ENCODE data around the gene ZNF750. TPM values are rescaled to one million over a fixed set of nuclear protein-coding genes. Genes with fewer than 3 reads are reported as not detected.

ZNF750 gene
- total and polyA plus RNA-seq, 4 donors = 0.02 to 0.08 TPM; not detected in 2

DNA sequence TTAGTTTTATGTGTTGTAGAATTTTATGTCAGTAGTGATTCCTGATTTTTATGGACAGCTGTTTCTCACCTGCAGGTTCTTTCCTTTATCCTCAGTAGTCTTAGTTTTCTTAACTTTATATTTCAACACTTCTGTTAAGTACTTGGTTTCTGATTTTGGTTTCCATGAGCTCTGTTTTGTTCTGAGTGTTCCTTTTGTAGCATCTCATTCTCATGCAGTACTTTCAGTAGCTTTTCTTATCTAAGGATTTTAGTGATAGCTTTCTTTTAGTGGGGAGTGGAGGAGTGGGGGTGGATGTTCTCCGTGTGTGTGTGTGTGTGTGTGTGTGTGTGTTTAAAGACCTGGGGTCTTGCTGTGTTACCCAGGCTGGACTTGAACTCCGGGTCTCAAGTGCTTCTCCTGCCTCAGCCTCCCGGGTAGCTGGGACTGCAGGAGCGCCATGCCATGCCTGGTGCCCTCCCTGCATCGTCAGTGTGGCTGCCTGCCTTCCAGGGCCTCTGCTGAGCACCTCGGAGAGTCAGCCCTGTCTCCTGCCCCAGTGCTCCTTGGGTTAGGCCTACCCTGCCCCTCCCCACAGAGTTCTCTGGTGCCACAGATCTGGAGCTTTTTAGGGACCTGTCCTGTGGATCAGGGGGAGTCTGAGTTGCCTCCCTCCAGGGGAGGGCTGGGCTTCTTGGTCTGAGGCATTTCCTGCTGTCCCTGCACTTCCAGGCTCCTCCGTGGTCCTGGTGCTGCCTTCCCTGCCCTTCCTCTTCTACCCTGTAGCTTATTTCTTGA, 4.3 kb upstream of the ZNF750 start:
- Histone ChIP-seq H3K9me3 (ENCODE audit: control insufficient read depth in 4 of 4, low read length in 3 of 4) (no peaks in the 10 kb centered on the region), H3K9ac (ENCODE audit: low read depth in 1 of 2, low read length in 2 of 2) (no peak overlapping the region), H3K36me3 (ENCODE audit: control insufficient read depth in 4 of 4, insufficient read depth in 3 of 4, low read depth in 1 of 4, low read length in 3 of 4) (no peaks in the 10 kb centered on the region), H3K27ac (ENCODE audit: low read depth in 1 of 2, low read length in 2 of 2) (no peak overlapping the region), H3K27me3 (ENCODE audit: control insufficient read depth in 4 of 4, insufficient read depth in 4 of 4, low read length in 3 of 4) (no peaks in the 10 kb centered on the region), H3K4me3 (ENCODE audit: low read depth in 1 of 3, low read length in 3 of 3) (no peak overlapping the region), H3K4me1 (ENCODE audit: control insufficient read depth in 4 of 4, insufficient read depth in 4 of 4, low read length in 3 of 4) (no peaks in the 10 kb centered on the region)
- TF ChIP-seq, protein P1, sequence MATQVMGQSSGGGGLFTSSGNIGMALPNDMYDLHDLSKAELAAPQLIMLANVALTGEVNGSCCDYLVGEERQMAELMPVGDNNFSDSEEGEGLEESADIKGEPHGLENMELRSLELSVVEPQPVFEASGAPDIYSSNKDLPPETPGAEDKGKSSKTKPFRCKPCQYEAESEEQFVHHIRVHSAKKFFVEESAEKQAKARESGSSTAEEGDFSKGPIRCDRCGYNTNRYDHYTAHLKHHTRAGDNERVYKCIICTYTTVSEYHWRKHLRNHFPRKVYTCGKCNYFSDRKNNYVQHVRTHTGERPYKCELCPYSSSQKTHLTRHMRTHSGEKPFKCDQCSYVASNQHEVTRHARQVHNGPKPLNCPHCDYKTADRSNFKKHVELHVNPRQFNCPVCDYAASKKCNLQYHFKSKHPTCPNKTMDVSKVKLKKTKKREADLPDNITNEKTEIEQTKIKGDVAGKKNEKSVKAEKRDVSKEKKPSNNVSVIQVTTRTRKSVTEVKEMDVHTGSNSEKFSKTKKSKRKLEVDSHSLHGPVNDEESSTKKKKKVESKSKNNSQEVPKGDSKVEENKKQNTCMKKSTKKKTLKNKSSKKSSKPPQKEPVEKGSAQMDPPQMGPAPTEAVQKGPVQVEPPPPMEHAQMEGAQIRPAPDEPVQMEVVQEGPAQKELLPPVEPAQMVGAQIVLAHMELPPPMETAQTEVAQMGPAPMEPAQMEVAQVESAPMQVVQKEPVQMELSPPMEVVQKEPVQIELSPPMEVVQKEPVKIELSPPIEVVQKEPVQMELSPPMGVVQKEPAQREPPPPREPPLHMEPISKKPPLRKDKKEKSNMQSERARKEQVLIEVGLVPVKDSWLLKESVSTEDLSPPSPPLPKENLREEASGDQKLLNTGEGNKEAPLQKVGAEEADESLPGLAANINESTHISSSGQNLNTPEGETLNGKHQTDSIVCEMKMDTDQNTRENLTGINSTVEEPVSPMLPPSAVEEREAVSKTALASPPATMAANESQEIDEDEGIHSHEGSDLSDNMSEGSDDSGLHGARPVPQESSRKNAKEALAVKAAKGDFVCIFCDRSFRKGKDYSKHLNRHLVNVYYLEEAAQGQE (IDR thresholded peaks at IDR 0.05) = no peak
- TF ChIP-seq RXRA (IDR thresholded peaks at IDR 0.05) (no peak), EGR1 (IDR thresholded peaks at IDR 0.05; ENCODE audit: low read depth in 2 of 2) (no peak), TAF1 (conservative IDR thresholded peaks at IDR 0.05) (no peak), HNF4G (IDR thresholded peaks at IDR 0.05) (no peak), RAD21 (IDR thresholded peaks at IDR 0.05) (no peak), HNF4A (conservative IDR thresholded peaks at IDR 0.05) (no peak), FOXA1 (IDR thresholded peaks at IDR 0.05) (no peak), SP1 (IDR thresholded peaks at IDR 0.05) (no peak), JUND (IDR thresholded peaks at IDR 0.05) (no peak), NR2F2 (IDR thresholded peaks at IDR 0.05) (no peak), GABPA (IDR thresholded peaks at IDR 0.05 in 1 of 2, conservative IDR thresholded peaks at IDR 0.05 in 1 of 2) (no peak)
- TF ChIP-seq, protein P2, sequence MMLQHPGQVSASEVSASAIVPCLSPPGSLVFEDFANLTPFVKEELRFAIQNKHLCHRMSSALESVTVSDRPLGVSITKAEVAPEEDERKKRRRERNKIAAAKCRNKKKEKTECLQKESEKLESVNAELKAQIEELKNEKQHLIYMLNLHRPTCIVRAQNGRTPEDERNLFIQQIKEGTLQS (IDR thresholded peaks at IDR 0.05) = no peak
- TF ChIP-seq, protein P3, sequence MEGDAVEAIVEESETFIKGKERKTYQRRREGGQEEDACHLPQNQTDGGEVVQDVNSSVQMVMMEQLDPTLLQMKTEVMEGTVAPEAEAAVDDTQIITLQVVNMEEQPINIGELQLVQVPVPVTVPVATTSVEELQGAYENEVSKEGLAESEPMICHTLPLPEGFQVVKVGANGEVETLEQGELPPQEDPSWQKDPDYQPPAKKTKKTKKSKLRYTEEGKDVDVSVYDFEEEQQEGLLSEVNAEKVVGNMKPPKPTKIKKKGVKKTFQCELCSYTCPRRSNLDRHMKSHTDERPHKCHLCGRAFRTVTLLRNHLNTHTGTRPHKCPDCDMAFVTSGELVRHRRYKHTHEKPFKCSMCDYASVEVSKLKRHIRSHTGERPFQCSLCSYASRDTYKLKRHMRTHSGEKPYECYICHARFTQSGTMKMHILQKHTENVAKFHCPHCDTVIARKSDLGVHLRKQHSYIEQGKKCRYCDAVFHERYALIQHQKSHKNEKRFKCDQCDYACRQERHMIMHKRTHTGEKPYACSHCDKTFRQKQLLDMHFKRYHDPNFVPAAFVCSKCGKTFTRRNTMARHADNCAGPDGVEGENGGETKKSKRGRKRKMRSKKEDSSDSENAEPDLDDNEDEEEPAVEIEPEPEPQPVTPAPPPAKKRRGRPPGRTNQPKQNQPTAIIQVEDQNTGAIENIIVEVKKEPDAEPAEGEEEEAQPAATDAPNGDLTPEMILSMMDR (IDR thresholded peaks at IDR 0.05; ENCODE audit: low read depth, low read length, missing input control) = no peak
- TF ChIP-seq, protein P4, sequence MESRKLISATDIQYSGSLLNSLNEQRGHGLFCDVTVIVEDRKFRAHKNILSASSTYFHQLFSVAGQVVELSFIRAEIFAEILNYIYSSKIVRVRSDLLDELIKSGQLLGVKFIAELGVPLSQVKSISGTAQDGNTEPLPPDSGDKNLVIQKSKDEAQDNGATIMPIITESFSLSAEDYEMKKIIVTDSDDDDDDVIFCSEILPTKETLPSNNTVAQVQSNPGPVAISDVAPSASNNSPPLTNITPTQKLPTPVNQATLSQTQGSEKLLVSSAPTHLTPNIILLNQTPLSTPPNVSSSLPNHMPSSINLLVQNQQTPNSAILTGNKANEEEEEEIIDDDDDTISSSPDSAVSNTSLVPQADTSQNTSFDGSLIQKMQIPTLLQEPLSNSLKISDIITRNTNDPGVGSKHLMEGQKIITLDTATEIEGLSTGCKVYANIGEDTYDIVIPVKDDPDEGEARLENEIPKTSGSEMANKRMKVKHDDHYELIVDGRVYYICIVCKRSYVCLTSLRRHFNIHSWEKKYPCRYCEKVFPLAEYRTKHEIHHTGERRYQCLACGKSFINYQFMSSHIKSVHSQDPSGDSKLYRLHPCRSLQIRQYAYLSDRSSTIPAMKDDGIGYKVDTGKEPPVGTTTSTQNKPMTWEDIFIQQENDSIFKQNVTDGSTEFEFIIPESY (IDR thresholded peaks at IDR 0.05) = no peak
- 82% methylated on average over 7 of the region's 7 CpGs for WGBS
- DNase-seq (ENCODE audit: low spot score) = no peak
